NCI-H446 treated with DMSO at 0.1 percent for 48 hours (cell line): ENCODE data around the gene ZNF576.
"Not testable (repeated sequence)": the region's sequence is repeated elsewhere in the genome, so short reads cannot be mapped to it uniquely, and the experiment has no call there.

Experiments used
- DNase-seq: peaks from one replicate; lab custom pipeline; 2025; lab: John Stamatoyannopoulos, UW

Gene ZNF576

DNA sequence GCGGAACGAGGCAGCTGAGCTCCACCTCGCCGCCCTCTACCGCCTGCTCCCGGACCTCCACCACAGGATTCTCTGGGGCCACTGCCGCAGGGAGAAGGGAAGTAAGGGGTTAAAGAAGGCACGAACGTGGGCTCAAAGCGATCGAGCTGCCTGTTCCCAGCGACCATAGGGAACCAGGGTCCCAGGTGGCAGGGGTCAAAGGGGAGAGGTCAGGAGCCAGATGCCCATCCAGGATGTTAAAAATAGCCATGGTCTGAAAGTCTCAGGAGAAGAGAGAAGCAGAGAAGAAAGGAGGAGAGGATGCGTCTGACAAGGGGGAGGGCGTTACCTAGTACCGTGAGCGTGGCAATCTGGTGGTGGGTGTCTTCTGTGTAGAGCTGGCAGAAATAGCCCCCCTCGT is 30.4 kb downstream of the ZNF576 start:
- DNase-seq: no peak

DNA sequence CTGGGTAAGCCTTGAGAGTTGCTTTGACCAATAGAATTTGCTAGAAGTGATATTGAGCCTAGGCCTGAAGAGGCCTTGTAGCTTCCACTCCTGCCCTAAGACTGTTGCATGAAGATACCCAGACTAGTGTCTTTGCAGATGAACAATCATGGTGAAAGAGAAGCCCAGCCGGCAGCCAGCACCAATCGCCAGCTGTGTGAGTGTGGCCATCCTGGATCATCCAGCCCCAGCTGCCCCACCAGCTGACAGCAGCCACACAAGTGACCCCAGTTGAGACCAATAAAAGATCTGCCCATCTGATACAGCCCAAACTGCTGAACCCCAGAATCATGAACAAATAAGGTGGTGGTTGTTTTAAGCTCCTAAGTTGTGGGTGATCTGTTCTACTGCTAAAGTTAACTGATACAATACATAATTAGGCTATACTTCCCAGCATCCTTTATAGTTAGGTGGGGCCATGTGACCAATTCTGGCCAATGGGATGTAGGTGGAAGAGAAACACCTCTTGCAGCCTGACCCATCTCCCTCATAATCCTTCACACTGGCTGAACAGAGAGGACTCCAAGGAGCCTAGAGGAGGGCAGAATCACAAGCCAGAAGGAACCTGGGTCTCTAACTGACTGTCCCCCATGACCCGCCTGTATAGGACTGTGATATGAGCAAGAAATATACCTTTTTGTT is 32.4 kb downstream of the ZNF576 start:
- DNase-seq: no peak

DNA sequence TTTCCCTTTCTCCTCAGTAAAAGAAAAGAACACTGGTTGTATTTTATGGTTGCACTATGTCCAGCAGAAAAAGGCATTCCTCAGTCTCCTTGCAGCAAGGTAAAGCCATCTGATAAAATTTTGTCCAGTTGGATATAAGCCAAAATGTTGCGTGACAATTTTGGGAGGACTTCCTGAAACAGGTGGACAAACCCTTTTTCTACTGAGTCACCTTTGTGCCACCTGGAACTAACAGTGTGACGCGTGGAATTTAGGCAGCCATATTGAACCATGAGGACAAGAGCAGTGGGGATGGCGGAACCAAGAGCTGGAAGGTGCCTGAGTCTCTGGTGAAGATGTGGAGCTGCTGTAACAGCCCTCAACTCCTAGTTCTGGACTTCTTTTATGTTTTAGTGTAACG is 35.1 kb downstream of the ZNF576 start:
- no peak for DNase-seq

DNA sequence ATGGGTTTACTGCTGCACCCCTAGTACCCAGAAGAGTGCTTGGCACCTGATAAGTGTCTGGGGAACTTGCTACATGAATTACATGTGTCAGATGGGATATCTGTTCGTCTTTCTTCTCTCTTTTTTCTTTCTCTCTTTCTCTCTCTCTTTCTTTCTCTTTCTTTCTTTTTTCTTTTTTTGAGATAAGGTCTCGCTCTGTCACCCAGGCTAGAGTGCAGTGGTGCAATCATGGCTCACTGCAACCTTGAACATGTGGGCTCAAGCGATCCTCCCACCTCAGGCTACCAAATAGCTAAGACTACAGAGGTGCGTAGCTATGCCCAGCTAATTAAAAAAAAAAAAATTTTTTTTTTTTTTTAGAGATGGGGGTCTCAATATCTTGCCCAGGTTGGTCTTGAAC is 37.1 kb downstream of the ZNF576 start:
- no peak for DNase-seq

DNA sequence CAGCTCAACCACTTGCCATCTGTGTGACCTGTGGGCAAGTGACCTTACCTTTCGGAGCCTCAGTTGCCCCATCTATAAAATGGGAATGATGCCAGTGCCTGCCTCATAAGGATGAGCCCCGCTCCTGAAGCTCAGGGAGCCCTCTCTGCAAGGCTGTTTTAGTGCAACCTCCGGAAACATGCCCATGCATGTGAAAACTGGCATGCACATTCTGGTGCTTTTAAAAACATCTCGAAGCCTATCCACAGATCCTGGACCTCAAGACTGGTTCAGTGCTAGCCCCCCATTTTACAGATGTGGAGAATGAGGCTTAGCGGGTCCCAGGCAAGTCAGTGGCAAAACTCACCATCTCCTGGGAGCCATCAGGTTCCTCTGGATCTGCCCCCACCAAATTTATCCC is 37.7 kb downstream of the ZNF576 start:
- DNase-seq: no peak

DNA sequence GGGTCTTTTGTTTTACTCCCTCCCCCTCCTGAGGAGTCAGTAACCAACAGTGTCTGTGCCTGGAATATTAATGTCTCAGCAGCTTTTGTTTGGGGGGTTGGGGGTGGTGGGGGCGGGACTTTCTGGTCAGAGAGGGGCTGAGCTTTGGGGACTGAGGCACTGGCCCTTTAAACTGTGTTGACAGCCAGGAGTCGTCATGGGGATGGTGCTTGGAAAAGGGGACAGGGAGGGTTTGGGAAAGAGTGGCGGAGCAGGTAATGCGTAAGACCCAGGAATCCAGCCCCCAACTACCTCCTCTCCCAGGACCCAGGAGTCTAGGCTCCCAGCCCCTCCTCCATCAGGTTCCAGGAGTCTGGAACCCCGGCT is 38.1 kb downstream of the ZNF576 start:
- DNase-seq: no peak

DNA sequence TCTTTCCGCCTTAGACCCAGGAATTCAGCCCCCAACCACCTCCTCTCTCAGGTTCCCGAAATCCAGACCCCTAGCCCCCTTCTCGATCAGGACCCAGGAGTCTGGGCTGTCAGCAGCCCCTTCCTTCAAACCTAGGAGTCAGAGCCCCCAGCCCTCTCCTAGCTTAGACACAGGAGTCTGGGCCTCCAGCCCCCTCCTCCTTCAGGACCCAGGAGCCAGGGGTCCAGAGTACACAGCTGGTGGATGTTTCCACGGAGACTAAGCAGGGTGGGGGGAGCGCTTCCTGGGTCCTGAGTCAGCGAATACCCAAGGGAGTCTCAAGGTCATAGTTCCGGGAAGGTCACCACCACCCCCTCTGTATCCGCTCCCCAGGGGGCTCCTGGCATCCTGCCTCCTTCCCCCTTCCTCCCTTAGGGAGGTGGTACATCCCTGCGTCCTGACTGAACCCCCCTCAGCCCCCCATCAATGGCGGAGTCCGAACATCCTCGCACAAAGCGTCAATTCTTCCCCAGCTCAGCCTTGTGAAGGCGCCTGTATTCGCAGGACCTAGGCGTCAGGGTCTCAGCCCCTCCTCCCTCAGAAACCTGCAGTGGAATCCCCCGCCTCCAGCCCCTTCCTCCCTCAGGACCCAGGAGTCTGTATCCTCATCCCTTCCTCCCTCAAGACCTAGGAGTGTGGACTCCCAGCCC is 38.6 kb downstream of the ZNF576 start:
- DNase-seq: no peak

DNA sequence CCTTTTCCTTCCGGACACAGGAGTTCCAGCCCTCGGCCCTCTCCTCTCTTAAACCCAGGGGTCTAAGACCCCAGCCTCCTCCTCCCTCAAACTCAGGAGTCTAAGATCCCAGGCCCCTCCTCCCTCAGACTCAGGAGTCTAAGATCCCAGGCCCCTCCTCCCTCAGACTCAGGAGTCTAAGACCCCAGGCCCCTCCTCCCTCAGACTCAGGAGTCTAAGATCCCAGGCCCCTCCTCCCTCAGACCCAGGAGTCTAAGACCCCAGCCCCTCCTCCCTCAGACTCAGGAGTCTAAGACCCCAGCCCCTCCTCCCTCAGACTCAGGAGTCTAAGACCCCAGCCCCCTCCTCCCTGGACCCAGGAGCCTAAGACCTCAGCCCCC is 39.2 kb downstream of the ZNF576 start:
- not testable (repeated sequence) for DNase-seq

DNA sequence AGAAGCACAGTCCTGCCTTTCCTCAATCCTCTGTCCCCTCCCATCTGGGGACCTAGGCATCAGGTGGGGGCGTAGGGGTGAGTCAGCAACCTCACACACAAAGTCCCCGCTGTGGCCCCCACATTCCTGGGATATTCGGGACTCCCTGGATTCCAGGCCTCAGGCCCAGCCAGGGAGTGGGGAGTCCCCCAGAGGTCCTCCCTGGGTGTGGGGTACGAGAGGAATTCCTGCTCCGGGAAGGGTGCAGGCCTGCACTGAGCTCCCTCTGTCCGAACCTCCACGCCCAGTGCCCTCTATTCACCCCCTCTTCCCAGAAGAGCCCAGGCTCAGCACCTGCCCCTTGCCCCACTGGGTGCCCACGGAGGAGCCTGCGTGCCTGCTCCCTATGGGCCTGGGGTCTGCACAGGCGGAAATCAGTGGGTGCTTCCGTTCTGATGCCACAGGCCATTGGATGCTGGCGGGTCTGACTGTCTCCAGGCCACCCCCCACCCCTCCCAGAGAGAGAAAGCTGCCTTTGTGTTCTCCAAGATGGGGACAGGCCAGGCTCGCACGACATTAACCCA is 39.8 kb downstream of the ZNF576 start:
- no peak for DNase-seq

DNA sequence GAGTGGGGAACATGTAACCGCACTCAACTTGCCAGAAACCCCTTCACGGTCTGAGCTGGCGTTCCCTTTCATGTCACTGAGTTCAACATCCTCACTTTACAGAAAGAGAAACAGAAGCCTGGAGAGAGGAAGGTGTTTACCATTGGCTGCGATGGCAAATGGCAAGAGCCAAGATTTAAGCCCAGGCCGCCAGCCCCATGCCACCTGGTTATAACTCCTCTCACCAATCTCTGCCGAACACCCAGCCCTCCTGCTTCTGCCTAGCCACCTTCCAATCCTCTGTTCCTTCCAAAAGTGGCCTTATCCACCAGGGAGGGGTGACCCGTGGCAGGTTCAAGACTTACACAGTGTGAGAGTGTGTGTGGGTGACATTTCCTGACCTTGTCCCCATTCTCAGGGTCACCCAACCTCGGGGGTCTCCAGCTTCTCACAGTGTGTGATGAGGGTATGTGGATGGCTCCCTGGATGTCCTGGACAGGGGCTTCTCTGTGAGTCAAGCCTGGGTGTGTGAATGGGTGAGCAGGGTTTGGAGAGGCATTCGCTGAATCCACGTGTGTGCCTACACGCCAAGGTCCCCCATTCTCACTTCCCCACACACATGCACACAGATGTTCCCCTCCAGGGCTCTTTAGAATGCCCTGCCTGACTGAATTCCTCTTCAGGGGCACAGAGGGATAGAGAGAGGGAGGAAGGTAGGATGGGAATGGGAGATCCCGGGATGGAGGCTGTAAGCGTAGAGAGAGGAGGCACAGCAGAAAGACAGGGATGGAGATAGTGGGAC is 42.0 kb downstream of the ZNF576 start:
- DNase-seq: no peak

DNA sequence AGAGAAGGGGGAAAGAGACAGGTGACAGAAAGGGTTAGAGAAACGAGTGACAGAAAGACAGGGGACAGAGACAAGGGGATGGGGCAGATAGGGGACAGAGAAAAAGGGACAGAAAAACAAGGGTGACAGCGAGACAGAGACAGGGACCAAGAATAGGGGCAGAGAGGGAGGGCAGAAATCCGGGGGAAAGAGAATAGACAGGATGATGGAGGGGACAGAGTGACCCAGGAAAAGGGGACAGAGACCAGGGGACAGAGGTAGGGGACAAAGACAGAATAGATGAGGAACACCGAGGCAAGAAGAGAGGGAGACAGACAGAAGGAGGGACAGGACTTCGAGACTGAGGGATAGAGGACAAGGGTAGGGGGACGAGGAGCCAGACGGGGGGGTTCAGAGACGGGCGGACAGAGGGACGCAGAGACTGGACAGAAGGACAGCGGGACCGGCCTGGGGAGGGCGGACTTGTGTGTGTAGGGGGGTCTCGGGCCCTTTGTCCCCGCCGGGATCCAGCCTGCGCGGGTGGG is 42.7 kb downstream of the ZNF576 start:
- no peak for DNase-seq

DNA sequence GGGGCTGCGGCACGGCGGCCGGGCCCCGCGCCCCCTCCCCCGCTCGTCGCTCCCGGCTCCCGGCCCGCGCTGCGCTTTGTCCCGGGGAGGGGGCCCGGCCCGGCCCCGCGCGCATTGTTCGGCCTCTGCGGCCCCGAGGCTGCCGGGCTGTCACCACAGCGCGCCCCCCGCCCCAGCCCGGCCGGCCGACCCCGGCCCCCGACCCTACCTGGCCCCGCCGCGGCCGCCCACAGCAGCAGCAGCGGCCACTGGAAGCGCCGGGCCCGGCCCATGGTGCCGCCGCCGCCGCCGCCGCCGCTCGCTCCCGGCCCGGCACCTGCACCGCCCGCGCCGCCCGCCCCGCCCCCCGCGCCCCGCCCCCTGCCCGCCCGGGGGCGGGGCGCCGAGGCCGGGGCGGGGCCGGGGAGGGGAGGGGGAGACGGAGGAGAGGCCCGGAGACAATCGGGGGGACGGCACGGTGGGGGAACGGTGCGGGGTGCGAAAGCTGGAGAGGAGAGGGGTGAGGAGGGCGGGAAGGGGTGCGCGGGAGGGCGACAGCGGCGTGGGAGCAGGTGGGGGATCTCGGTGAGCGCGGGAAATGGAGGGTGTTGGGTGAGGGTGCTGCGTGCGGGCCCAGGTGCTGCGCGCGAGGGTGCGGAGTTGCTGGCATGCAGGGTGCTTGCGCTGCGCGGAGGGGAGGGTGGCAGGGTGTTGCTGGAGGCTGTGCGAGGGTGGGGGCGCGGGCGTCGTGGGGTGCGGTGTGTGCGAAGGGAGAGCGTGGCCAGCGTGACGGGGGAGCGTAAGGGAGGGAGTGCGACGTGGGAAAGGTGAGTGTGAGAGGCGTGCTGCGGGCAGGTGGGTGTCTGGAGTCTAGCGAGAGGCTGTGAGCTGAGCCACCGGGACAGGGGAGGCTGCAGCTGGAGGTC is 43.4 kb downstream of the ZNF576 start, which contains the start of gene CADM4:
CADM4 (minus strand) TSS at position 332 of the 905 bp plus-strand sequence; CDS start at position 272, 60 bp downstream.
- DNase-seq: no peak

DNA sequence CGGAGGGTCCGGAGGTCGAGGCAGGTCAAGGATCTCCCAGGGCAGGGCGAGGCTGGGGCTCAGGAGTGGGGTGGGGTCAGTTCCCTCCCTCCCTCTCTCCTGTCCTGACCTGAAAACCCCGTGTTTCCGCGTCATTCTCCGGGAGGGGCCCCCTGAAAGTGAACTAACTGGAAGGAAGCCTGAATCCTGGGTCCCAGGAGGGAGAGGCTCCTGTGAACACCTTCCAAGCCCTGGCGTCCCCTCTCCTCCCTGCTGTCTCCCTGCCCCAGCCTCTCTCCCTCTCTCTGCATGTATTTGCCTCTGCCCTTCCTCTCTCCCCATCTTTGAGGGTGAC is 44.0 kb downstream of the ZNF576 start:
- no peak for DNase-seq

DNA sequence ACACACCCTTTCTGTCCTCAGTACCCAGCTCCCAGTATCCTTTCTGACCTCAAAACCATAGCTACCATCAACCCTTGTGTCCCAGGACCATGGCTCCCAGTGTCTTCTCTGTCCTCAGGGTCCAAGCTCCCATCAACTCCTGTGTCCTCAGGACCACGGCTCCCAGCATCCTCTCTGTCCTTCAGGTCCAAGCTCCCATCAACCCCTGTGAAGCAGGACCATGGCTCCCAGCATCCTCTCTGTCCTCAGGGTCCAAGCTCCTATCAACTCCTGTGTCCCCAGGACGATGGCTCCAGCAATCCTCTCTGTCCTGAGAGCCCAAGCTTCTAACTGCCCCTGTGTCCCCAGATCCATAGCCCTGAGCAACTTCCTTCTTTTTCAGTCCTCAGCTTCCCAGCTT is 44.9 kb downstream of the ZNF576 start:
- DNase-seq: no peak

DNA sequence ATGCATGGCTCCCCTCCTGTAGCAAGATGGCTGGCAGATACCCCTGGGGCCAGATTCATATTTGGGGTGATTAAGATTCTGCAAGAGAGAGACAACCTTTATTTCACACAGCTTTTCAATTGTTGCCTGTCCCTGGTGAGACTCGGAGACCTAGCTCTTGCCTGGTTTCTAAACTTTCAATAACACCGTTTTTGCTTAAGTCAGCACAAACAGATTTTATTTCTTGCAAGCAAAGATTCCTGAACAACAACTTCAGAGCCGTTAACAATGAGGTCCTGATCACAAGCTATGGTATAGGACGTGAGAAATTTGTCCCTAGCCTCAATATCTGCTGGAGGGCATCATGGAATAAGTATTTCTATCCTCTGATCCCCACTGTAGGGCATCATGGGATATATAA is 46.1 kb downstream of the ZNF576 start:
- no peak for DNase-seq

DNA sequence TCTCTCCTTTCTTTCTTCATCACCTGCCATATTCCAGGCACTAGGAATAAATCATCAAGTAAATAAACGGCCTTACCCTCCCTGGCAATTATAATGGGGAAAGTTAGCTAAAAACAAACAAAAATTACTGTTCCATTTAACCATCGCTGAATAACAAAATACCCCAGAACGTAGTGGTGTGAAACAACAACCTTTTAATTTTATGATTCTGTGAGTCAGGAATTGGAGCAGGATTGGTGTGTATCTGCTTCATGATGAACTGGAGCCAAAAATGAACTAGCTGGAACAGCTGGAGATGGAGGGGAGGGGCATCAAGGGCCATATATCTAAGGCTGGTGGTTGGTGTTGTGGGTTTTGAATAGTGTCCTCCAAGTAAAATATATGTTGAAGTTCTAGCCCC is 46.9 kb downstream of the ZNF576 start:
- DNase-seq: no peak

DNA sequence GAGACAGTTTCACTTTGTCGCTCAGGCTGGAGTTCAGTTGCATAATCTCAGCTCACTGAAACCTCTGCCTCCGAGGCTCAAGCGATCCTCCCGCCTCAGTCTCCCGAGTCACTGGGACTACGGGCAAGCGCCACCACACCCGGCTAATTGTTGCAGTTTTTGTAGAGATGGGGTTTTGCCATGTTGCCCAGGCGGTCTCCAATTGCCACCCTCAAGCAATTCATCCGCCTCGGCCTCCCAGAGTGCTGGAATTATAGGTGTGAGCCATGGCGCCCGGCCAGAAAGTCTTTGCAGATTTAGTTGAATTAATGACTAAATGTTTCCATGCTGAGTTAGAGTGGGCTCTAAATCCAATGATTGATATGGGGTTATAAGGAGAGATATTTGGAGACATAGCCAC is 47.8 kb downstream of the ZNF576 start:
- DNase-seq: no peak

DNA sequence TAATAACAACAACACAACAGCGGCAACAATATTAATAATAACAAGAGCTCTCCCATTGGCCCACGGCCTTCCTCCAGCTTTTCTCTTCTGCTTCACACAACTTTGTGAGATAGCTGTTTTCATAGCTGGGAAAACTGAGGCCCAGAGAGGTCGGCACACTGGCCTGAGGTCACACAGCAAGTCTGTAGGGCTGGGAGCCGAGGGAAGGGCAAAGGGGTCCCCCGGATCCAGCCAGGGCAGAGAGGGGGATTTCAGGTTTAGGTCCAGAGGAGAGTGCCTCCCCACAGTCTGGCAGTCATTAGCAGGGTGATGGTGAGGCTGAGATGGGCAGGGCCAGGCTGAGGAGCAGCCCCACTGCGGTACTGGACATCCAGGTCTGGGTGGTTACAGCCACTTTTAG is 52.2 kb downstream of the ZNF576 start:
- DNase-seq: no peak

DNA sequence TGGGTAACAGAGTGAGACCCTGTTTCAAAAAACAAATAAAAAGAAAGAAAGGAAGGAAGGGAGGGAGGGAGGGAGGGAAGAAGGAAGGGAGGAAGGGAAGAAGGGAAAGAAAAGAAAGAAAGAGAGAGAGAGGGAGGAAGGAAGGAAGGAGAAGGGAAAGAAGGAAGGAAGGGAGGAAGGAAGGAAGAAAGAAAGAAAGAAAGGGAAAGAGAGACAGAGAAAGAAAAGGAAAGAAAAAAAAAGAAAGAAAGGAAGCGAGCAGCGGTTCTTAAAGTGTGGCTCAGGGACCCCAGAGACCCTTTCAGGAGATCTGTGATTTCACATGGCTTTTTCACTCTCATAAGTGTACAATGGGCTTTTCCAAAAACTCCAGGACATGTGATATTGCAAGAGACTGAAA is 53.1 kb downstream of the ZNF576 start:
- DNase-seq: no peak

DNA sequence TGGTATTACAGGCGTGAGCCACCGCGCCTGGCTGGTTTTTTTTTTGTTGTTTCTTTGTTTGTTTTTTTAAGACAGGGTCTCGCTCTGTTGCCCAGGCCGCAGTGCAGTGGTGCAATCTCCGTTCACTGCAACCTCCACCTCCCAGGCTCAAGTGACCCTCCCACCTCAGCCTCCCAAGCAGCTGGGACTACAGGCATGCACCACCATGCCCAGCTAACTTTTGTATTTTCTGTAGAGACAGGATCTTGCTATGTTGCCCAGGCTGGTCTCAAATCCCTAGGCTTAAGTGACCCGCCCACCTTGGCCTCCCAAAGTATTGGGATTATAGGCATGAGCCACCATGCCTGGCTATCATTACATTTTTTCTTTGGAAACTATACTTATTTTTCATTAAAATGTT is 53.9 kb downstream of the ZNF576 start:
- not testable (repeated sequence) for DNase-seq
